GM19035 (cell line): ENCODE measurements around the gene GALNT2.

Source experiments
- ATAC-seq: cut with Tn5 transposase; IDR thresholded peaks from one replicate; pipeline ENCODE4 v1.9.1; 2021; ENCODE audit not compliant: unreplicated experiment

The GALNT2 gene

DNA sequence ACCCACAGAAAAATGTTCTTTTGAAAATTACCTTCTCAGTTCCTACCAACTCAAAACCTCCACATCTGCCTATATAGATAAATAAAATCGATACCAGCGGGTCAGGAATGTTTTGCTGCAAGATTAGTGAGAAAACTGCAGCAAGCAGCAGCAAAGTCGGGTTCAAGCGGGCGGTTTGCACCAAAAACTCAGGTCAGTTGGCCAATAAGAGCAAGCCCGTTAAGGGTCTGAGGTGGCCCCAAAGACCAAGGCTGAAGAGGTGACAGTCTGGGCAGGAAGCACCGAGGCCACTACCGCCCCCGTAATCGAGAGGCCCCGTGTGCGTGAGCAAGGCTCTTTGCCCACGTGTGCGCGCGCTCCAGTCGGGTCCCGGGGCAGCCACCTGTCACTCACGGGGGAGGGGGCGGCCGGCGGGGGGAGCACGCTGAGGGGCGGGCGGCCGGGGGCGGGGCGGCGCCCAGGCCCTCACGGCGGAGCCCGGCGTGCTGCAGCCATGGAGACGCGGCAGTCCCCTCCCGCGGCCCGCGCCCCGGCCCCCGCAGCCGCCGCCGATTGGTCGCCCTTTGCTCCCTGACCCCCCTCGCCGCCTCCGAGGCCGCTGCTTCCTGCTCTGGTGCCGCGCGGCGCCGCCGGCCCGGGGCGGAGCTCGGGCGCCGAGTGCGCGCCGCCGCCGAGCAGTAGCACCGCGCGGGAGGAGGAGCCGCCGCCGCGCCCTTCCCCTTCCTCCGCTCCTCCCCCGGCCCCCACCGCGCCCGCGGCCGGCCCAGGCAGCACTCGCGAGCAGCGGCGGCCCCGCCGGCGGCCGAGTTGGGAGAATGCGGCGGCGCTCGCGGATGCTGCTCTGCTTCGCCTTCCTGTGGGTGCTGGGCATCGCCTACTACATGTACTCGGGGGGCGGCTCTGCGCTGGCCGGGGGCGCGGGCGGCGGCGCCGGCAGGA, at the start of gene GALNT2:
TSS of gene GALNT2 (plus strand) at position 773 of the 939 bp plus-strand sequence. CDS start at position 816, 43 bp downstream.
- ATAC-seq = peak; percentile 87

DNA sequence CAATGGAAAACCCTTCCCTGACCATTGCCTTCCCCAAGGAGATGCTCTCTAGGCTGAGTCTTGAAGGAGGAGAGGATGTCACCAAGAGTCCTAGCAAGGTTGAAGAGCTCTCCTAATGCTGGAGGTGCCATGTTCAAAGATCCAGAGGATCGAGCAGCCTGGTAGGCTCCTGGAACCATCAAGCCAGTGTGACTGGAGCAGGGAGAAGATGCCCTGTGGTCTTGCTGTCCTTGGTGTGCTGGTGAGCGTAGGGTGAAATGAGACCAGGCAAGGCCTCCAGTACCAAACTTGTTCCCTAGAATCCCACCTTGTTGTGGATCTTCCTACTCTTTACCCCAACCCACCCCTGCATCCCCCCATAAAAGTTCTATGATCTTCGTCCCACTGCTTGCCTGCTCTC, 46.6 kb upstream of the GALNT2 start:
- no peak for ATAC-seq

DNA sequence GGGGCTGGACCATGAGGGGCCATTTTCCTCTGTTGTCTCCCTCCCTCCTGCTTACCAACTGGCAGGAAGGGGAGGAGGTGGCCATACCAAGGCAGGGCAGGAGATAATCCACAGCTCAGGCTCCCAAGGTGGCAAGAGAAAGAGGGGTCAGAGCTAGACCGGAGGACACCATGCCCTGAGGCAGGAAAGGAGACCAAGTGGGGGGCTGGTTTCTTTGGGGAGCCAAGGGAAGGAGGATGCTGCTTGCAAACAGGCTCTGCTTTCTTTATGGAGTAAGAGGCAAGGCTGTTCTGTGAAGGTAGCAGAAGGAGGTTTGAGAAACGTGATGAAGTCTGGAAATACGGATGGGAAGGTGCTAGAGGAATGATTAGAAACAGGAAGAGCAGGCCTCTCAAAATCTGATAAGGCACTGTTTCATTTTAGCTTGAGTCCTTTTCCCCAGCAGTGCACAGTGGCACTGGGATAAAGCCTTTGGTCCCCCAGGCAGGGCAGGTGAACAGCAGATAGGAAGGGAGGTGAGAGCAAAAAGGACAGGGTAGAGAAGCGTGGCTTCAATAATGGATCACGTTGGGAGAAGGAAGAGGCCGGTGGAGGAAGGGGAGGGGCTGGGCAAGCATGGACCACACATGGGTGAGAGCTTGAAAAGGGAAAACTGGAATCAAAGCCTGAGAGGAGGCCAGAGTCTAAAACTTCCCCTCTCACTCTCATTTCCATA, 44.2 kb upstream of the GALNT2 start:
- no peak for ATAC-seq

DNA sequence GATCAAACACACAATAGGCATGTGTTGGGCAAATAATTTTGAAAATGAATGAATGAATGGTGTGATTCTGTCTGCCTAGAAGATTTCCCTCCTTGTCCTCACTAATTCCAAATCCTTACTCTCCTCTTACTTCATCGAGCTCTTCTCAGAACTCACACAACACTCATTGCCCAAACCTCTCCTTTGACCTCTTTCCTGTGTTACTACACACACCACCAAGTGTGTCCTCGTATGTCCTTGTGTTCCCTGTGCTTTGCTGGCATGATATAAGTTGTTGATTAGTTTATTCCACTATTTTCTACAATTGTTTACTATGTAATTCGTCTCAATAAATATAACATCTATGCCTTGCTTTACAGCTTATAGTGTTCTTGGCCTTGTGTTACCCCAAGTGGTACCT, 41.4 kb upstream of the GALNT2 start:
- no peak for ATAC-seq

DNA sequence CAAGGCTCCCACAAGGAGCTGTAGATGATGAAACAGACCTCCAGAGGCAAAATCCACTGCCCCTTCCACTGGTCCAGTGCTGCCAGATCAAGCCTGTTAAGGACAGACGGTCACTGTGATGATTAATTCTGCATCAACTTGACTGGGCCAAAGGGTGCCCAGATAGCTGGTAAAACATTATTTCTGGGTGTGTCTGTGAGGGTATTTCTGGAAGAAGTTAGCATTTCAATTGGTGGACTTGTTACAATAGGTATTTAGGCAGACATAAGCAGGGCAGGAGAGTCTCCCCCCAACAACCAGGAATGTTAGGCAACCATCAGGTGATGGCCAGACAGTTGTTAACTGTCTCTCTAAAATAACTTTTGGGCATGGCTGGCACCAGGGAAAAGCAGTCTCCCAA, 40.9 kb upstream of the GALNT2 start:
- no peak for ATAC-seq

DNA sequence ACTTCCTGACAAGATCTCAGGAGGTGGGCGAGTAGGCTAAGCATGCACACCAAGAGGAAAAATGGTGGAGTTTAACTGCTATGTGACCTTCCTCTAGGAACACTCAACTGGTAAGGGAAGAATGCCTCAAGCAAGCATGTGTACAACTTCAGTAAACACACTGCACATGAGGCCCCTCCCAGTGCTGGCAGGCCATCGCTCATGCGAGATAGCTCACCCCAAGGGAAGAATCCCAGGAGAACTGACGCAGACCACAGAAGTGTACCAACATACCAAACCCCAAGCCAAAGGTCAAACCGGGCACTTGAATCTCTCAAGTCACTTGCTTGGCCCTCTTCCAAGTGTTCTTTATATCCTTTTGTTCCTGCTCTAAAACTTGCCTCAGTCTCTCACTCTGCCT, 40.5 kb upstream of the GALNT2 start:
- ATAC-seq = no peak

DNA sequence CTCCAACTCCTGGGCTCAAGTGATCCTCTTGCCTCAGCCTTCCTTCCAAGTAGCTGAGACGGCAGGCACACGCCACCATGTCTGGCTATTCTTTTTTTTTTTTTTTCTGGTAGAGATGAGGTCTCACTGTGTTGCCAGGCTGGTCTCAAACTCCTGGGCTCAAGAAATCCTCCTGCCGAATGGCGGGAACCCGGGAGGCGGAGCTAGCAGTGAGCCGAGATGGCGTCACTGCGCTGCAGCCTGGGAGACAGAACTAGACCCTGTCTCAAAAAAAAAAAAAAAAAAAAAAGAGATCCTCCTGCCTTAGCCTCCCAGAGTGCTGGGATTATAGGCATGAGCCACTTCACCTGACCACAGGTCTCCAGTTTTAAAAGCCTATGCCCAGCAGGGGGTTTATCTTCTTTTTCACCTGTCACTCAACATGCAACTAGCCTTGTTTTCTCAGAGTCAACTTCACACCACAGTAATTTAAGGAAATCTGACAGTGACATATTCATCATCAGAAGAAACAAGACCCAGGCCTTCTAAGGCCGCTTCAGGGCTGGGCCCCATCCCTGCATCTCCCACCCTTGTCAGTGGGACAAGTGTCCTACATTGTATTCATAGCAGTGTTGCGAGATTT, 38.3 kb upstream of the GALNT2 start:
- ATAC-seq = no peak

DNA sequence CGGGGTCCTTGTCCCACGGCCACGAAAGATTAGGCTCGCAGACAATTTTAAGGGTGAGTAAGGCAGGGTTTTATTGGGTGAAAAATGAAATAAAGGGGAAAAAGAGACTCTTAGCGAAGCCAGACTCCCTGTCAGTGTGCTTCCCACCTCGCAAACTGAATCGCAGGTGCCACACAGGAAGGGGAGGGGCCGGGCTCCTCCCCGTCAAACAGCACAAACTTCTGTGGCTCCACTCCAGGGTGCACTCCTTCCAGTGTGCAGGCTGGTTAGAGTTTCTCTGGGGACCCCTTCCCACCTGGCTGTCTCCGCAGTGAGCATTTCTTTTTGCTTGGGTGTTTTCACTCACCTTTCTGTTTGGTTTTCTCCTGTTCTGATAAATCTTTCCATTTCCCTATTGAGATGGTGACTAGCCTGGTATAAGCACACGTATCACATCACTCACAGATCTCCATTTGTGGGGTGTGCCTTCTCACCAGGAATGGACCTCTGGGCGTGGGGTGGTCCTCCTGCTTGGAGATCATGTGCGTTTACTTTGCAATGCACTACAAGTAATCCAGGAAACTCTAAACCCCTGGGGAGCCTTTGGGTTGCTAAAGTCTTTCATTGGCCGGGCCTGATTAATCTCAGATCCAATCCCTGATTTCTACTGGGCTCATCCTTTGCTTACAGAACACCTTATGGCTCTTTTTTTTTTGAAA, 37.6 kb upstream of the GALNT2 start:
- ATAC-seq = no peak

DNA sequence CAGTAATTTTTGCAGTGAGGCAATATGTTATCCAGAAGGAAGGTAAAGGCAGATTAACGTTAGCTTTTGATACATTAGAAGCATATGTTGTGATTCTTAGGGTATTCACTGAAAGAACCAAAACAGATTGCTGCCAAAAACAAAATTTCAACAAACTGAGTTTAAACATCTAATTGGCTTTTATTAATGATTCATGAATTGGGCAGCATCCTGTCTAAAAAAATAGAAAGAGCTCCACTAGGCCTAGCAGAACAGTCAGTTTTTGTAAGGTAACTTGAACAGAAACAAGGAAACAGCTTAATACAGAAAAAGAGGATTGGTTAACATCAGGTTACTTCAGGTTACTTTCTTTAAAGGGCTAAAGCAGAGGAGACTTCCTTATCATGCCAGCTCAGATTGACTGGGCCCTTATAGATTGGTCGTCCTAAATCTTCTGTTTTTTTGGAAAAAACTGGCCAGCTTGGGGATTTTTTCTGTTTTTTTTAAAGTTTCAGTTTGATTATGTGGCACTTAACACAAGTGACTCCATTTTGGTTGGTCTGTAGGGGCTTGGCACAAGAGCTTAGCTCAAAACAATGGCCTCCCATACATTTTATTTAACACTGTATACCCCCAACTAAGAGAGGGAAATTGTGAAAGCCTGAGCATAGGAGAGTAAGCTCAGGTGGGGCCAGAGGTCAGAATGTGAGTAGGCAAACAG, 36.8 kb upstream of the GALNT2 start:
- ATAC-seq = no peak

DNA sequence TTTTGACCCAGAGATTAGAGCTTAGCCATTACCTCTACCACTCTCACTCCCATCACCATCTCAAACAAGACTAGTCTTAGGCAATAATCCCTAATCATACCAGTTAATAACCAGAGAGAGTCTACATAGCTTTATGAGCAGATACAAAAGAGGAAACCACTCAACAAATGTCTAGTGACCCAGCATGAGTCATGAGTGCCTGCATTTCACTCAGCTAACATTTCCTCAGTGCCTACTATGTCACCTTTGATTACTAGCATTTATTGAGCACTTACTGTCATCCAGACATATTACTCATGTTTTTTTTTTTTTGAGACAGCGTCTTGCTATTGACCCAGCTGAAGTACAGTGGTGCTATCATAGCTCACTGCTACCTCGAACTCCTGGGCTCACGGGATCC, 35.9 kb upstream of the GALNT2 start:
- no peak for ATAC-seq

DNA sequence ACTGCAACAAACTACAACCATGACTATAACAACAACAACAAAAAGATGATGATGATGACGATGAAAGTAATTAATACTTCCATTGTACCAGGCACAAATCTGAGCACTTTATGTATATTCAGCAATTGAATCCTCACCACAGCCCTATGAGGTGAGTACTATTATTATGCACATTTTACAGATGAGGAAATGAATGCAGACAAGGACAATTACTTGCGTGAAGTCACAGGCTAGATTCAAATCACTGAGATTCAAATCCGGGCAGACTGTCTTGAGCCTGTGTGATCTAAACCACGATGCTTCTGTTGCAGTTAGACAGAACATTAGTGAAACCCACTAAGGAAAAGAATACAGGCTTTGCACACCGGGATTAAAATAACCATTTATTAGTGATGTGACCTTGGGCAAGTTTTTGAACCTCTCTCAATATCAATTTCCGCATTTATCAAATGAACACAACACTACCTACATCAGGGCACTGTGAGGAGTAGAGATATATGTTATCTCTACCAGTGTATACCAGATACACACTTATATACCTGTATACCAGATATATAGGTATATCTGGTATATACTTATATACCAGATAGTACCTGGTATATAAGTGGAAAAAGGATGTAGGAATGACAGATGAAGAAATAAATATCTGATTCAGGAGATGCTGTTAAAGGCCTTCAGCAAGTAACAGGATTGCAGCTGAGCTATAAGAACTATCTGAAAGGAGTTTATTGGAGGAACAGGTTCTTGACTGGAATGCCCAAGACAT, 34.3 kb upstream of the GALNT2 start:
- ATAC-seq = no peak

DNA sequence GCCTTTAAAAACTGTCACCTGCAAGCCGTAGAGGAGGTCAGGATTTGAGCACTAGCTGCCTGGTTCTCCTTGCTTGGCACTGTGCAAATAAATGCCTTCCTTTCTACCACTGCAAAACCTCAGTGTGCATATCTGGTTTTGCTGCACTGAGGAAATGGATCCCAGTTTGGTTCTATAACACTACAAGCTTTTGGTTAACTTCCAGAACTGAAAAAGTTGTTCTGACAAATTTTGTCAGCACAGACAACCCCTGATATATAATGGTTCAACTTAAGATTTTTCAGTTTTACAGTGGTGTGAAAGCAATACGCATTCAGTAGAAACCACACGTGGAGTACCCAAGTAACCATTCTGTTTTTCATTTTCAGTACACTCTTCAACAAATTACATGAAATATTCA, 29.8 kb upstream of the GALNT2 start:
- peak; percentile 63 for ATAC-seq

DNA sequence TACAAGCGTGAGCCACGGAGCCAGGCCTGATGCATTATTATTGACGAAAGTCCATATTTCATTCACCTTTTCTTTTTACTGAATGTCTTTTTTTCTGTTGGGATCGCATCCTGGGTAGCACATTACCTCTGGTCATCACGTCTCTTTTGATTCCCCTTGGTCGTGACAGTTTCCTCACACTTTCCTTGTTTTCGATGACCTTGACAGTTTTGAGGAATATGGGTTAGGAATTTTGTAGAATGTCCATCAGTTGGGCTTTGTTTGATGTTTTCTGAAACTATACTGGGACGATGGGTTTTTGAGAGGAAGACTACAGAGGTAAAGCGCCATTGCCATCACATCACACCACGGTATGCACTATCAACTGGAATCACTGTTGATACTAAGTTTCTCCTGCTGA, 26.6 kb upstream of the GALNT2 start:
- no peak for ATAC-seq

DNA sequence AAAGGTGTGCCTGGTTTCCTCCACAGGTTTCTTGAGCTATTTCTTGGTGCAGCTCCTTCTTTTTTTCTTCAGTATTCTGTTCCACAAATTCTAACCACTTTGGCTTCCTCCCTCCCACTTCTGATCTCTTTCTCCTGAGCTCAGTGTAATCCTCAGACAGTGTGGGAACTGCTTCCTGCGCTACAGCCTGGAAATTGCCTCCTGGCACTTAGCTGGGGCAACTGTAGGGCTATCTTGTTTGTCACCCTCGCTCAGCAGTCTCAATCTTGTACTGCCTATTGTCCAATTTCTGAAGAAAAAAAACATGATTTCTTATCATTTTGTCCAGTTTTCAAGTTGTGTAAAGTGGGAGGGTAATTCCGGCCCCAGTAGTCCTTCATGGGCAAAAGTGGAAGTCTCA, 24.0 kb upstream of the GALNT2 start:
- no peak for ATAC-seq

DNA sequence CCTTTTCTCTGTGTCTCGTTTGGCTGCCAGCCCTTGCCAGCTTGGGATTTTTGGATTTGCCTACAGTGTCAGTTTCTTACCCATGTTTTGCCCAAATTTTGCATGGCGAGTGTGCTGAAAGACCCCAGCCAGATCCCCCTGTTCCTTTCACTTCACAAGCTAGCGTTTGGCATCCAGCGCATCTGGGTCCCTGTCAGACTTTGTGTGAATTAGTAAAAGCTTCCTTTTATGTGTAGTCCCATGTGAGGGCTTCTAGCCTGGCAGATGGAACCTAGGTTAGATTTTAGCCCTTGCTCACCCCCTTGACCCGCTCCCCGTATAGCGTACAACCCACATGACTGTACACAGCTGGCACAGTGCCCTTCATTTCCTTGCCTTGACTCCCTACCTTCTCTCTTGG, 22.3 kb upstream of the GALNT2 start:
- ATAC-seq = no peak

DNA sequence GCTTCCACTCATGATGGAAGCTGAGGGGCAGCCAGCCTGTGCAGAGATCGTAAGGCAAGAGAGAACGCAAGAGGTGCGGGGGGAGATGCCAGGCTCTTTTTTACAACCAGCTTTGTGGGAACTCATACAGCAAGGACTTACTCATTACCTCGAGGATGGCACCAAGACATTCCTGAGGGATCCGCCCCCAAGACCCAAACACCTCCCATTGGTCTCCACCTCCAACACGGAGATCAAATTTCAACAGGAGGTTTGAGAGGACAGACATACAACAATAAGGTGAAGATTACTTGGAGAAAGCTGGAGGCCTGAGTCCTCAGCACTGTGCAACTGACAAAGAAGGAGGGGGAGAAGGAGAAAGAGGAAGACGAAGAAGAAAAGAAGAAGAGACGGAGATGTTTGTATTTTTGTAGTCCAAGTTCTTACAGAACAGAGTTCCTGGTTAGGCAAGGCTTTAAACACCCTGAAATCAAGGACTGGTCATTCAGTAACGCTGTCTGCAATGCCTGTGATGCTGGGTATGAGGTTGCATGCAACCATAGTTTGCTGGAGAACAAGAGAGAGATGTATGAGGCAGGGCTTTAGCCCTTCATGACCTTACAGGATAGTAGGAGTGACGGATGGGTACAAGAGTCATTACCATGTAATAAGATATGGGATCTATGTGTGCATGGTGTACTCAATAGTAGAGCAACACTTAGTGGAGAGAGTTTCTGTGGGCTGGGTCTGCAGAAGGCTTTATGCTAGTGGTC, 19.7 kb upstream of the GALNT2 start:
- no peak for ATAC-seq

DNA sequence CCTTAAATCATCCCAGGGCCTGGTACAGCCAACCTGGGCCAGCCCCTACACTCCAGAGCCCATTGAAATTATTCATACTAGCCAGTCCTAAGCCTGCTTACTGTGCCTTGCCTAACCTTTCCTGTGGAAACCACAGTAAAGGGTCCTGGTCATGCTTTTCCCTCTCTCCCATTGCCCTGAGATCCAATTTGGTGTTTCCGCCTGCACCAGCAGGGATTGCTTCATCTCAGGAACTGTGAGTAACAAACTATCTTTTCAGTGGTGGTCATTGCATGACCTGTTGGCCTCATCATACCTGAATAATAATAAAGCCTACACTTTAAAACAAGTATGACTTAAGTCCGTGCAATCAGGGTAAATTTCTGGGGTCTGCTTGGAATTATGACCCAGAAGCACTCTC, 18.7 kb upstream of the GALNT2 start:
- ATAC-seq = no peak

DNA sequence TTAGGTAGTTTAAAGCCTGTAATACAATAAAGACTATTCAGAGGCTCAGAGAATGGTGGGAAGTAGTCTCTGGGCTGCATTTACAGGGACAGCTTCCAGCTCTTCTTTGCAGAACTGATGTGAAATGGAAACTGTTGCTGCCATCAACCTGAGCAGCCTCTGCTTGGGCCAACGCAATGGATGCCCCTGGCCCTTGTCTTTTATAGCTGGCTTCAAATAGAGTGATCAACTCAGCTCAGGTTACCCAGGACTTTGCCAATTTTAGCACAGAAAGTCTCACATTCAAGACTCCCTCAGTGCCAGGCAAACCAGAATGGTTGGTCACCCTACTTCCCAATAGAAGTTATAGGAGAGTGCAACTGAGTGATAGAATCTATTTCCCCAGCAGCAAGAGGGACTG, 18.1 kb upstream of the GALNT2 start:
- ATAC-seq = no peak

DNA sequence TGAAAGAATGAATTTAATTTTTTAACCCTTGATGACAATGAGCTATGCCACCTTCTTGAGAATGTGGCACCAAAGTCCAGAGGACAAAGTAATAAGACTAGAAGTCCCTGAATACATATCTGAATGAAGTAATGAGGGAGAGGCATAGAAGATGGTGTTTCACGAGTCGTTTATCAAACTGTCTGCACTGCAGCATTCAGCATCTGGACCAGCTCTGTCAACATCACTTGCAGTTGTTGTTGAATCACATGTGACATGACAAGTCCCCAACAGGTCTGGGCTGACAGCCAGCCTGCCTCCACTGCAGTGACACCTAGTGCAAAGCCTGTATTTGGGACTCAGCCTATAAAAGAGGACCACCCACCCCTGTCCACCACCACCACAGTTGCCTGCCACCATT, 17.3 kb upstream of the GALNT2 start:
- ATAC-seq = no peak
